DMS153 treated with DMSO at 0.1 percent for 48 hours (cell line): ENCODE data around the gene RPL18A.

Source experiments
- DNase-seq: peaks from one replicate; lab custom pipeline; 2025; ENCODE audit not compliant: unreplicated experiment; lab: John Stamatoyannopoulos, UW

The RPL18A gene

GRCh38 chr19:17841810-17842662 lies 17.7 kb upstream of the RPL18A start:
- peak; percentile 94 for DNase-seq

GRCh38 chr19:17842663-17843291 lies 16.9 kb upstream of the RPL18A start:
- no peak for DNase-seq

GRCh38 chr19:17843292-17843827 lies 16.4 kb upstream of the RPL18A start:
- DNase-seq, result no peak

GRCh38 chr19:17843908-17844490 lies 15.7 kb upstream of the RPL18A start:
- no peak for DNase-seq

- DNase-seq, result no peak
Measured at GRCh38 chr19:17846146-17846545, 13.6 kb upstream of the RPL18A start.

- DNase-seq, result peak; percentile 31
Measured at GRCh38 chr19:17847538-17848366, 12.0 kb upstream of the RPL18A start, which contains the start of gene JAK3. JAK3 (minus strand) TSS chr19:17847982; CDS start chr19:17844417, 3,565 bp downstream.

GRCh38 chr19:17848595-17849292 lies 11.0 kb upstream of the RPL18A start:
- DNase-seq, result no peak

GRCh38 chr19:17854061-17854460 lies 5.6 kb upstream of the RPL18A start:
- no peak for DNase-seq

GRCh38 chr19:17855280-17856152 lies 4.2 kb upstream of the RPL18A start:
- DNase-seq, result peak; percentile 66

- no peak for DNase-seq
Measured at GRCh38 chr19:17860331-17860992, 752 bp downstream of the RPL18A start.

GRCh38 chr19:17860993-17861360 lies 1.3 kb downstream of the RPL18A start:
- DNase-seq, result no peak

GRCh38 chr19:17861542-17862402 lies 2.1 kb downstream of the RPL18A start:
- no peak for DNase-seq

GRCh38 chr19:17862711-17863519 lies 3.2 kb downstream of the RPL18A start:
- no peak for DNase-seq

GRCh38 chr19:17863520-17864182 lies 3.9 kb downstream of the RPL18A start:
- no peak for DNase-seq

GRCh38 chr19:17865364-17866311 lies 5.9 kb downstream of the RPL18A start:
- DNase-seq, result no peak
